DOHH2 (cell line): ENCODE results near the gene KRT82.

Source experiments
- CTCF ChIP-seq: fragments of 200-600 bp; sonication (generic); IDR thresholded peaks from one replicate; pipeline ENCODE4 v1.5.1; 2014; ENCODE audit warnings: antibody characterized with exemption, mild to moderate bottlenecking, low read depth, low read length; ENCODE audit not compliant: poor library complexity, severe bottlenecking
- EZH2phosphoT487 ChIP-seq: fragments of 200-600 bp; sonication (generic); IDR thresholded peaks from 2 replicates; pipeline ENCODE4 v1.6.1; 2017; ENCODE audit warnings: borderline replicate concordance, mild to moderate bottlenecking, antibody characterized with exemption, low read length, moderate library complexity, mixed read lengths

GRCh38 chr12:52362118-52362726 is 43.9 kb downstream of the KRT82 start:
- peak; percentile 60 for TF ChIP-seq CTCF
- no peak for TF ChIP-seq EZH2phosphoT487
